ENCODE results near the gene METAP1.
"Not testable (repeated sequence)": the region's sequence is repeated elsewhere in the genome, so short reads cannot be mapped to it uniquely, and the experiment has no call there.

METAP1 gene

GRCh38 chr4:99102634-99103033 lies 107.1 kb downstream of the METAP1 start:
- DNase-seq, result no peak

GRCh38 chr4:99103166-99103565 lies 107.6 kb downstream of the METAP1 start:
- no peak for DNase-seq

- no peak for DNase-seq
Observed at GRCh38 chr4:99104153-99104552, 108.6 kb downstream of the METAP1 start.

- DNase-seq, result not testable (repeated sequence)
Observed at GRCh38 chr4:99109286-99109685, 113.8 kb downstream of the METAP1 start.
